Stimulated activated CD4-positive, alpha-beta T cell treated with anti-CD3 and anti-CD28 coated beads, Interleukin-2, amount 100 ng/mL, for 48 hours (primary cell): Measurements from ENCODE around the gene TEX54.
"Not testable (repeated sequence)": the region's sequence is repeated elsewhere in the genome, so short reads cannot be mapped to it uniquely, and the experiment has no call there.

Source experiments
- DNase-seq, 2 donors: peaks; one replicate each; pipeline ENCODE4 v3.0.0-alpha.2; 2020

TEX54 gene

DNA sequence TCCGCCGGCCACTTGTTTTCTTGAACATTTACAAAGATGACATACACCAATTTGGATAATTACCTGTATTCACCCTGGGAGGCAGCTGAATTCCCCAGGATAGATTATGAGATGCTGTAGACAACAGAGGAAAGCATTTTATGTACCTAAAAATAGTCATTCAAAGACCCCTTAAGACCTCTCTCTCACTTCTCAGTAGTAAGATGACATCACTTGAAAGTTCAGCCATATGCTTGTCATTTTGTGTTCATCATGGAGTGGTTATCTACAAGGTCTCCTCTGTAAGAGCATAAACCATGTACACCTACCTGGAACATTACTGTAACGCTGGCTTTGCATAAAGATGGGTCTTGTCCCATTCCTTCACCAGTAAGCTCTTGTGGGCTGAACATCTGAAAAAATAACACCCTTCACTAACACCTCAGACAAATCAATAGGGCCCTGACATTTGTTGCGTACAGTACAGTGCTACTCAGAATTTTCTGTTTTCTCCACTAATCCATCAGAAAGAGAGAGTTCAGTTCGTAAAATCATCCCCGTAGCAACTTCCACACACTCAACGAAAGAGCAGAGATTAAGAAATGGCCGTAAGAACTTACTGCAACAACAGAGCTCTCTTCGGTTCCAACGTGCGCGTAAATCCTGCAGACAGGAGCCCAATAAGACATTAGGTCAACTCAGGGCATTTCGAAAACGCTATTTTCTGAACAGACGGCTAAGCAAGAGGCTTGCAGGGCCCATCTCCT is 22.4 kb upstream of the TEX54 start:
- DNase-seq, result no peak

DNA sequence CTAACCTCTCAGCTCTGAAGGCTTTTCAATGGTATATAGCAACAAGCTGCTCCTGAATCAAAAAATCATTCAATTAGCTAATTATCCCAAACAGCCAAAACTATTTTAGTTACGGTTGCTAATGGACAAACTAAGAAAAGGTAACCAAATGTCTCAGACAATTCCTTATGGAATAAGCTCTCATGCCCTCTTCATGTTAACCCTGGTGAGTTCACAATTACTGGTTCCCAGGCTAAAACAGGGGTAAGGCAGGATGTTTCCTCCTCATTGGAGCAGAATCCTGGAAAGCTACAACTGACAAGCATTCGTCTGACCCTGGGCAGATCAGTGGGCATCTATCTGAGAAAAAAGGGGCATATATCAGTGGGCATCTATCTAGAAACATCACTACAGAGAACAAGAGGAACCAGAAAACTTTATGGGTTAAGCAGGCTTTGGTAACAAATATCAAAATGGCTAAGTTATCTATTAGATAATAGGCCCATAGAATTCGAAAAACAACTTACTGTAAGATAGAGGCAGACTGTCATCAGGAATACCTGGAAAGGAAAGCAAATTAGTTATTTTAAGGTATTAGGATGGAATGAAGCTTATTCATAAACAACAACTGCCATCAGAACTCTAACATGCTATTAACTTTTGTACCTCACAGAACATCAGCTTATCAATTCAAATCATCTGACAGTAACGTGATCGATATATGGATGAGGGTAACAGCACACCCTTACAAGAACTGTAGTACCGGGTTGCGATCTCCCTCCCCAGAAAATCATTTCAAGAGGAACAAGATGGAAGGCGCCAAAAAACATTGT is 21.6 kb upstream of the TEX54 start:
- DNase-seq, result no peak

DNA sequence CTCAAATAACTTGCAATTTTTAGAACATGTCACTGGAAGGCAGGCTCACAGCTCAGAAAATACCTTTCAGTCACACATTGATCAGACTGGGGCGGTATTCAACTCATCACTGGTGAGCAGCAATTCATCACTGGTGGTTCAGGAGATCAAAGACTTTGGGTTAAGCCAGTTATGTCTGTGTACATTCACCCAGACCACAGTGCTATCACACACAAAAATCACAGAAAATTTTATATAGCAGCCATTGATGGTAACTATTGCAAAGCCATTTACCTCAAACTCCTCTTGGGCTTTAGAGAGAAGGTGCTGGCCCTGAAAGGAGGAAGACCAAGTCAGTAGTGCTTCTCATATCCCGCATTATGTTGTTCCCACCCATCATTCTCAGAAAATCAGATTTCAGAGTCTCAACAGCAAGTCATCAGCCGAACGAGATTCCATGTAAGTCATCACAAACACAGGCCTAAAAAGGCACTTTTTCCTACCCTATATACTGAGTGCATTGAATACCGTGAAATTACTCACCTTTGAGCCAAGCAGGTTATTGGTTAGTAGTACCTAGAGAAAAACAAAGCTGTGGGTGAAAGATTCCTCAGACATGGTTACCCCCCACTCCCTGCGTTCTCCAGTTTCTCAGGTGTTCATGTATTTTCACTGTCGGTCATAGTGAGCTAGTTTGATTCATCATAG is 20.8 kb upstream of the TEX54 start:
- no peak for DNase-seq

DNA sequence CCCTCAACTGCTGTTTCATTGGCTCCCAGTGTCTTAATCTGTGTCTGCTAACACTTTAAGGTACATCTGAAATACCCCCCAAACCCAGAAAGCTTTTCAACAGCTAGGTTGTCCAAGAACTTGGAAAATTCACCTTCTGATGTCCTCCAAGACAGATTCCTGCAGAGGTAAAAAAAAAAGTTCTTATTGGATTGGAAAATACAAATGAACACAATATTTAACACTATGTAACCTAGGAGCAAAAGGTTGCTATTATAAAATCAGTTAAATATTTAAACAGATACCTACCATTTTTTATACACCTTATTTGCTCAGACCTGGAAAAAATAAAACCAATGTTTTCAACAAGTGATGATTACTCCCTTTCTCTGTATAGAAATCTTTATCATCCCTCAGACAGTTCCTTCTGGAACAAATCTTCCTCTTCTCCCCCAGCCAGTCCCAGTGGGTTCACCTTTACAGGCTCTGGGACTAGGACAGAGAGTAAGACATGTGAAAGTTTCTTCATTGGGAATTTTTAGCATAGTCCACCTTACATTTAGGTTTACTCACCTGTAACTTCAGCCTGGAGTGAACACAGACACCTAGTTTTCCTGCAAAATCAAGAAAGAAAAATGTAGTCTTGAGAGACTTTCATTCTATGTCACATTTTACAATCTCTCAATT is 20.0 kb upstream of the TEX54 start:
- no peak for DNase-seq

DNA sequence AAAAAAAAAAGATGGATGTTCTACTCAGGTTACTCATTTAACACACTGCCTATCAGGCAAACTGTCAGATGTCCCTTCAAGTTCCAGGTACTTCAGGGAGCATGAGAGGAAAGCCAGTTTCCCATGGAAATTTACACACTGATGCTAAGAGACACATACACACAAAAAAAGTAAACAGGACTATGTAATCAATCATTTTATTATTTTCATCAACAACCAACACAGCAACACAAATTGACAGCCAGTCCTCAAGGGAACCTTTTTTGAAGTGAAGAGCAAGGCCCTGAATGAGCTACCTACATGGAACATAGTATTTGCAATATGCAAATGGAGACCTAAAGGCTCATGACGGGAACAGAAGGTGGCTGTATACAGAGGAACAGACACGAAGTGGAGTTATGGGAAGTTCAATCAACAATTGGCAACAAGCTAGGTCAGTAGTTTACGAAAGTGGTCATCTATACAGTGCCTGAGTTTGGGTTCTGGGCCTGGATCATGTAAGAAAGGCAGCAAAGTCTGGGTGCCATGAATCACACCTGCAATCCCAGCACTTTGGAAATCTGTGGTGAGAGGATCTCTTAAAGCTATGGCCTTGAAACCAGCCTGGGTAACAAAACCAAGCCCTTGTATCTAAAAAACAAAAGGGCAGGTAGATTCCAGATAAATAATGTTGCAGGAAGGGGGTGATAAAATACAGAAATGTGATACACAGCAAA is 19.3 kb upstream of the TEX54 start:
- DNase-seq, result no peak

DNA sequence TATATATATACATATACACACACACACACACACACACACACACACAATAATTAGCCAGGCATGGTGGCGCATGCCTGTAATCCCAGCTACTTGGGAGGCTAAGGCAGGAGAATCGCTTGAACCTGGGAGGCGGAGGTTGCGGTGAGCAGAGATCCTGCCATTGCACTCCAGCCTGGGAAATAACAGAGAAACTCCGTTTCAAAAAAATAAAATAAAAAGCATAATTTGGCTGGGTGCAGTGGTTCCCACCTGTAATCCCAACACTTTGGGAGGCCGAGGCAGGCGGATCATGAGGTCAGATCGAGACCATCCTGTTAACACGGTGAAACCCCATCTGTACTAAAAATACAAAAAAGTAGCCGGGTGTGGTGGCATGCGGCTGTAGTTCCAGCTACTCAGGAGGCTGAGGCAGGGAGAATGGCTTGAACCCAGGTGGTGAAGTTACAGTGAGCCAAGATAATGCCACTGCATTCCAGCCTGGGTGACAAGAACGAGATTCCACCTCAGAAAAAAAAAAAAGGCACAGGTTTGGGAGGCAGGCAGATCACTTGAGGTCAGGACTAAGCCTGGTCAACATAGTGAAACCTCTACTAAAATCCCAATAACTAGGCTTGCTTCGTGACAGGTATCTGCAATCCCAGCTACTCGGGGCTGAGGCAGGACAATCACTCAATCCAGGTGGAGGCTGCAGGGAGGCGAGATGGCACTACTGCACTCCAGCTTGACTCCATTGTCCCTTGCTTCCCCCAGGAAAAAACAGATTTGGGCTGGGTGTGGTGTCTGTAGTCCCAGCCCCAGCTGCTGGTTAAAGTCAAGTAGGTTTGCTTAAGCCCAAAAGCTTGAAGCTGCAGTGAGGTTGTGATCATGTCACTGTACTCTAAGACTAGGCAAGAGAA is 18.5 kb upstream of the TEX54 start:
- DNase-seq, result peak in 1 of 2 donors; percentile 46

DNA sequence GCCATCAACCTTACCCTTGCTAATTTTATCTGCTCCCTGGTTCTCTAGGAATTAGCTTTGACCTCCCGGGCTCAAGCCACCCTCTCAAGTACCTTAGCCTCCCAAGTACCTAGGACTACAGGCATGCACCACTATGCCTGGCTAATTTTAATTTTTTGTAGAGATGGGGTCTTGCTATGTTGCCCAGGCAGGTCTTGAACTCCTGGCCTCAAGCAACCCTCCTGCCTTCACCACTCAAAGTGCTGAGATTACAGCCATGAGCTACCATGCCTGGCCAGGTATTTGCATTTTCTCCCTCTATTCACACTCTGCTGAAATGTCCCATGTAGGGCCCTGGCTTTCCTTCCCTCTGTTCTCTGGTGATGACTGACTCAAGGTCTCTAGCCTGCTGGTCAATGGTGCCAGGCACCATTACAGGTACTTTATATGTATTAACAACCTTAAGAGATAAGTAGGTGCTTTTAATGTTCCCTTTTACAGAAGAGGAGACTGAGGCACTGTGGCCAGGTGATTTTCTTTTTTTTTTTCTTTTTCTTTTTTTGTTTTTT is 15.2 kb upstream of the TEX54 start:
- DNase-seq, result no peak

DNA sequence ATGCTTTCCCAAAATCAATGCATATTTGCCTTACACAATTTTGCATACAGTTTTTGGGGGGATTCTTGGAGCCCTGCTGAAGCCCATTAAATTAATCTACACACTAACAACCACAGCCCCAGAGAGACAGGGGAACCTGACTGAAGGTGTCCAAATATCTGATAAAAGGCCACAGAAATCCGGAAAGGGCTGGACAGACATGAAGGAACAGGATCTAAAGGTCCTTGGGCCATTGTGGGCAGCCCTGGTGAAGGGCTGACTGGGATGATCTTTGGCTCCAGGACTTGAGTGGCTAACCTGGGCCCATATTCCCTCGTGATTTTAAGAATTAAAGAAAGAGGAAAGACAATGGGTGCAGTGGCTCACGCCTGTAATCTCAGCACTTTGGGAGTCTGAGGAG is 13.5 kb upstream of the TEX54 start:
- no peak for DNase-seq

DNA sequence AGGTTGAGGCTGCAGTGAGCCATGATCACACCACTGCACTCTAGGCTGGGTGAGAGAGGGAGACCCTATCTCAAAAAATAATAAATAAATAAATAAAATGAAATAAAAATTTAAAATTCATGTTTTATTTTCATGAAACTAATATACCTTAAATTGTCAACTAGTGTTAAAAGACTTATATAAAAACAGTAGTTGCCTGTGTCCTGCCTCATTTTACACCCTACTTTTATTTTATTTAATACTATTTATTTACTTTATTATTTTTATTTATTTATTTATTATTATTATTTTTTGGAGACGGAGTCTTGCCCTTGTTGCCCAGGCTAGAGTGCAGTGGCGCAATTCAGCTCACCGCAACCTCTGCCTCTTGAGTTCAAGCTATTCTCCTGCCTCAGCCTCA is 11.5 kb upstream of the TEX54 start:
- no peak for DNase-seq

DNA sequence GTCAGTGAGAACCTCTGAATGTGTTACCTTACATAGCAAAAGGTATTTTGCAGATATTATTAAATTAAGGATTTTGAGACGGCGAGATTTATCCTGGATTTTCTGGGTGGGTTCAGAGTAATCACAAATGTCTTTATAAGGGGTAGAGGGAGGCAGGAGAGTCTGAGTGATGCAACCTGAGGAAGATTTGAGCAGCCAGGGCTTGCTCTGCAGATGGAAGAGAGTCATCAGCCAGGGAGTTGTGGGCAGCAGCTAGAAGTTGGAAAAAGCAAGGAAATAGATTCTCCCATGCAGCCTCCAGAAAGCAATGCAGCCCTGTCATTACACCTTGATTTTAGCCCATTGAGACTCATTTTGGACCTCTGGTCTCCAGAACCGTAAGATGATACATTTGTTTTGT is 10.8 kb upstream of the TEX54 start:
- DNase-seq, result no peak

DNA sequence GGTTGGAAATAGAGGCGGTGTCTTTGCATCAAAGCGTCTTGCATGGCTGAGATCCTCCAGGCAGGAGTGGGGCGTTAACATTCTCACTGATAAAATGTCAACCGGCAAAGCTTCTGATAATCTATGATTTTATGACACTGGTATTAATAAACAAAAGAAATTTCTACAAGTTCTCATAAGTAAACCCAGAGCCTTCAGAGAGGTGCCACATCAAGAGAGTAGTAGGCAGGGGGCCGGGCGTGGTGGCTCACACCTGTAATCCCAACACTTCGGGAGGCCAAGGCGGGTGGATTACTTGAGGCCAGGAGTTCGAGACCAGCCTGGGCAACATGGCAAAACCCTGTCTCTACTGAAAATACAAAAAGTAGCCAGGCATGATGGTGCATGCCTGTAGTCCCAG is 10.2 kb upstream of the TEX54 start:
- DNase-seq, result not testable (repeated sequence)

DNA sequence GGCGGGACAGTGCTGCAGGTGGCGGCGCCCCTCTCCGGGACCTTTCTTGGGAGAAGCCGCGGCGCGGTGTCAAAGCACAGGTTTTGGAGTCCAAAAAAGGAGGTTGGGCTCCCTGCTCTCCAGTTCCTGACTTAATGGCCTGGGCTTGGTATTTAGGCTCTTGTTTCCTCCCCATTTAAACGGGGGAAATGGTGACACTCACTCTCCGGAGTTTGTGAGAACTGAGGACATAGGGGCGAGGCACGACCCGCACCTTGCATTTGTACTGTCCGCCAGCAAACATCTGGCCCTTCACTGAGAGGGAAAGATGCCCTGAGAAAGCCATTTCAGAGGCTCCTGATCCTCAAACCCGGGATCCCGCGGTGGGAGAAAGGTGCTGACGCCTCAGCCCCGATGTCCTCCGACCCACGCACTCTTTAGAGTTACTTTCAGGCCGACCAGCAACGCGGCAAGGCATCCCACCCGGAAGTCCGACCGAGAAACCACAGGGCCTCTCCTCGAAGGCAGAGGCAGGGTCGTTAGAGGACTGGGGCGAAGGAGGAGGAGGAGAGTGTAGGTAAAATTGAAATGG is 9.6 kb upstream of the TEX54 start:
- DNase-seq, result no peak

DNA sequence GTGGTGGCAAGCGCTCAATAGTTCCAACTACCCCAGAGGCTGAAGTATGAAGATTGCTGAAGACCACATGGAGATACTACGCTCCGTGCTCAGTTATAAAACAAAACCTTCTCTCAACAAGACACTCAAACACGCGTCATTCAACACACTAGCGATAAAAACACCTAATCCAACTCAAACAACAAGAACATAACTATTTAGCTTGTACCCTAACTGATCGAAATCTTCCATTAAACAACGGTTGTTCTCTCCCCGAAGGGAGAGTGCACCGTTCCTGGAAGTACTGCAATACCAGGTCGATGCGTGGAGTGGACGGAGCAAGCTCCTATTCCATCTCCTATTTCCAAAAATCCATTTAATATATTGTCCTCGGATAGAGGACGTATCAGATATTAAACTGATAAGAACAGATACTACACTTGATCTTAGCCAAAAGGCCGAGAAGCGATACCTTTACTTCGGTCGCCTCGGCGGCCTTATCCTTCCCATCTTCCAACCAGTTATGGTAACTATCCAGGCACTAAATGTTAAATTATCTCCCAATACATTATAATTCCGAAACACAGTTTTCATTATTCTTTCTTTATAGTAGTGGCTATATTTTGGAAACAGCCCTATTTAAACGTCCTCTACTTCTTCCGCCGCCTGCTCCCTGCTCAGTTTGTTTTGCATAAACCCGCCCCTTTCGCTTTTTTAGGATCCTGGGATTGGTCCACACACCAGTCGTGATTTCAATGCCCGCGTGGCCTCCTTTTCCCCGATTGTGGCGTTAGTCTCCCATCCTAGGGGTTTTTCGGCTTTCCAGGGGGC is 8.9 kb upstream of the TEX54 start:
- DNase-seq, result peak; percentile 74 to 78

DNA sequence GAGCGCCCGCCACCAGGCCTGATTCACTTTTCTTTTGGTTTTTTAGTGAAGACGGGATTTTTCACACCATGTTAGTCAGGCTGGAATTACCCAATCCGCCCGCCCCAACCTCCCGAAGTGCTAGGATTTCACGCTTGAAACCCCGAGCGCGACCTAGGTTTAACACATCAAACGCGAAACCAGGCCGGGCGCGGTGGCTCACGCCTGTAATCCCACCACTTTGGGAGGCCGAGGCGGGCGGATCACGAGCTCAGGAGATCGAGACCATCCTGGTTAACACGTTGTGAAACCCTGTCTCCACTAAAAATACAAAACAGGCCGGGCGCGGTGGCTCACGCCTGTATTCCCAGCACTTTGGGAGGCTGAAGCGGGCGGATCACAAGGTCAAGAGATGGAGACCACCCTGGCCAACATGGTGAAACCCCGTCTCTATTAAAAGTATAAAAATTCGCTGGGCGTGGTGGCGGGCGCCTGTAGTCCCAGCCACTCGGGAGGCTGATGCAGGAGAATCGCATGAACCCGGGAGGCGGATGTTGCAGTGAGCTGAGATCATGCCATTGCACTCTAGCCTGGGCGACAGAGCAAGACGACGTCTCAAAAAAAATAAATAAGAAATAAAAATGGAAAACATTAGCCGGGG is 8.2 kb upstream of the TEX54 start:
- peak; percentile 68 to 82 for DNase-seq

DNA sequence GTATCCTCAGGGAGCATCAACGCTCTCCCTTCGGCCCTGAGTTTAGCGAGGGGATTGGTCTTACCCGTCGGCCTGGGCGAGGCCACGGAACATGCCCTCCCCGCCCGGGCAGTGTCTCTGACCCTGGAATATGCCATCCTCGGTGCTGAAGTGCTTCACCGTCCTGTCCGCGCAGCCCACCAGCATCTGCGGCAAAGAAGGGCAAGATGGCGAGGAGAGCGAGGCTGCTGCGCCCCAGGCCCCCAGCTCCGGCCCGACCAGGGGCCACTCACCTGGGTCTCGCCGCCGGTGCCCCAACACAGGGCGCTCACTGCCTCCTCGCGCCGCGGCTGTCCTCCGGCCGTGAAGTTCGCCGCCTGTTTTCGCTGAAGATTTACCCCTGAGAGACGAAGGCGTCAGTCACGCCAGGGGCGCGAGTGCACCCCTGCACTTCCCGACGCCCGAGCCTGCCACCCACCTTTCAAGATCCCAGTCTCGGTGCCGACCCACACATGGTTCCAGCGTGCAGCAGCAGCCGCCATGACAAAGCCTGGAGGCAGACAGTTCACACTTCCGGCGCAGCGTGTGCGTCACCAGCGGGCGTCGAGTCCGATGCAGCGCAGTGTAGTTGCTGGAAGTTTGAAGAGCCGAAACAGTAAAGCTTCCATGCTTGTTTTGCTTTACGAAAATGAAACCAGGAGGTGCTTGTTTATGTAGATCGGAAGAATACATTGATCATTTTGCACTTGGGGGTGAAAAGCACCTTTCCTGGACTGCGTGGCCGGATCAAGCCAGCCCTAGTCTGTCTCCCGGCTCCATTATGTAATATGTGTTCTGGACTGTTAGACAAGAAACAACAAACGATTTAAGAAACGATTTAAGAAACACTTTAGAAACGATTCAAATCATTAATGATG is 6.7 kb upstream of the TEX54 start, which contains the start of gene WDR74:
Gene WDR74 (minus strand): TSS at position 541 of the 896 bp plus-strand sequence. CDS start 20 bp downstream, at position 521.
- DNase-seq, result peak; percentile 80 to 82

DNA sequence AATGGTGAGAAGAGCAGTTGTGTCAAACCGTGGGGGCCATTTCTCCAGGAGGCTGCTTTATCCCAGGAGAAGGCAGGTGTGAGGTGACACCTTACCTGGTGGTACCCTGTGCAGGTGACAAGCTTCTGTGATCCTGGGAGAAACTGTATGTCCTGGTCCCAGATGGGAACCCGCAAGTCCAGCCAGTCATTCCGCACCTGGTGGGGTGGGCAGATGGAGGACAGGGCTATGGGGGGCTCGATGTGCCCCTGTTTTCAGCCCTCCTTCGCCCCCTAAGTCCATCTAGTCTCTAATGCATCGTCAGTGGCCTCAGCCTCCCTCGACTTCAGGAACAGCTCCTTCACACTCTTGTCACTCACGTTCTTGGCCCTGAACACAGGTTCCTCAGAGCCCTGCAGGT is 2.7 kb upstream of the TEX54 start:
- no peak for DNase-seq

DNA sequence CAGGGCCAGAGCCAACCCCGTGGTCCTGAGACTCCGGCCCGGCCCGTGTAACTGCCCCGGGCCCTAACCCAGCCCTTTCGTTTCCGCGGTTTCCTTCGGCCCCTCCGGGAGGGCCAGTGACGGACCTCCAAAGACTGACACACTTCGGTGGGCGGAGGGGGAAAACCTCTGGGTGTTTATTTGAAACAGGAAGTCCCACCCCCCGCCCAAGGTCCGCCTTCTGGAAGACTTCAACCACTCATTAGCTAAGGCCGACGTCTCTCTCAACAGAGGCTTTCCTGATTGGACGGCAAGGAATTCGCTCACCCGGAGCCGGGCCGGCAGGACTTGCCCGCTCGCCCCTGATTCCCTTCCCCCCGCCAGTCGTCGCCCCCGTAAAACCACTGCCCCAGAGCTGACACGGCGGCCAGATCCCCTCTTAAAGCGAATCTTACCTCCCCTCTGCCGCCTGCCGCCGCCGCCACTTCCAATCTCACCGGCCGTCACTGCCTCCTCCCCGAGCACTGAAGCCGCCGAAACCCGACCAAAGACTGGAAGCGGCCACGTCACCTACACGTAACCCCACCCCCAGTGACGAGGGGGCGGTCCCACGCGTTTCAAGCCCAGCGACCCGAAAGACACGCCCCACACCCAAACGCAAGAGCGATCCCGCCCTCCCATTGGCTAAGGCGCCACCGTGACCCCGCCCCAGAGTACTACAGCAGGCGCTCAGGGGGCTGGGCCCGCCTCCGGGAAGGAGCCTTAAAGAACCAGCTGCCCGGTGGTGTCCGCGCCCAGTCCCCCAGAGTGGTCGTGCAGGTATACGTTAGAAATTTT is 913 bp downstream of the TEX54 start, which contains the start of gene STX5:
Gene STX5 (minus strand): TSS at position 532 of the 816 bp plus-strand sequence. CDS start 808 bp downstream, outside the sequence.
- DNase-seq, result peak; percentile 98 to 99
